Mesothelial cell of epicardium (in vitro differentiated cells): ENCODE measurements around the gene PHTF1. TPM values are rescaled to one million over a fixed set of nuclear protein-coding genes. Genes with fewer than 3 reads are reported as not detected.

Experiments
- DNase-seq, 2 experiments: peaks; one replicate each; pipeline ENCODE4 v3.0.0; 2021; ENCODE audit warnings: low spot score in 2 of 2; ENCODE audit not compliant: unreplicated experiment in 2 of 2
- H3K27ac Mint-ChIP-seq: 2 replicates; pipeline ENCODE4 v1.8.0; 2021; ENCODE audit warnings: mixed read lengths
- H3K27me3 Mint-ChIP-seq: 2 replicates; pipeline ENCODE4 v1.8.0; 2021; ENCODE audit warnings: low read depth, mixed read lengths
- H3K36me3 Mint-ChIP-seq: 2 replicates; pipeline ENCODE4 v1.8.0; 2021; ENCODE audit warnings: mixed read lengths
- H3K4me1 Mint-ChIP-seq: 2 replicates; pipeline ENCODE4 v1.8.0; 2021; ENCODE audit warnings: mixed read lengths
- H3K4me3 Mint-ChIP-seq: 2 replicates; pipeline ENCODE4 v1.8.0; 2021; ENCODE audit warnings: mild to moderate bottlenecking, moderate library complexity, mixed read lengths
- H3K9me3 Mint-ChIP-seq: 2 replicates; pipeline ENCODE4 v1.8.0; 2021; ENCODE audit warnings: mixed read lengths
- total RNA-seq: library from RNA; stranded (reverse); gene quantifications from 3 replicates; pipeline ENCODE4 v1.2.1, GENCODE V29; 2021
- TF ChIP-seq, protein P1 (sequence below): fragments of 200-600 bp; sonication (generic); IDR thresholded peaks from one replicate; pipeline ENCODE4 v1.5.0; 2021; ENCODE audit warnings: antibody characterized with exemption; ENCODE audit not compliant: unreplicated experiment

The PHTF1 gene
- total RNA-seq, 1 donor from 2014 or later = 26.7 TPM

DNA sequence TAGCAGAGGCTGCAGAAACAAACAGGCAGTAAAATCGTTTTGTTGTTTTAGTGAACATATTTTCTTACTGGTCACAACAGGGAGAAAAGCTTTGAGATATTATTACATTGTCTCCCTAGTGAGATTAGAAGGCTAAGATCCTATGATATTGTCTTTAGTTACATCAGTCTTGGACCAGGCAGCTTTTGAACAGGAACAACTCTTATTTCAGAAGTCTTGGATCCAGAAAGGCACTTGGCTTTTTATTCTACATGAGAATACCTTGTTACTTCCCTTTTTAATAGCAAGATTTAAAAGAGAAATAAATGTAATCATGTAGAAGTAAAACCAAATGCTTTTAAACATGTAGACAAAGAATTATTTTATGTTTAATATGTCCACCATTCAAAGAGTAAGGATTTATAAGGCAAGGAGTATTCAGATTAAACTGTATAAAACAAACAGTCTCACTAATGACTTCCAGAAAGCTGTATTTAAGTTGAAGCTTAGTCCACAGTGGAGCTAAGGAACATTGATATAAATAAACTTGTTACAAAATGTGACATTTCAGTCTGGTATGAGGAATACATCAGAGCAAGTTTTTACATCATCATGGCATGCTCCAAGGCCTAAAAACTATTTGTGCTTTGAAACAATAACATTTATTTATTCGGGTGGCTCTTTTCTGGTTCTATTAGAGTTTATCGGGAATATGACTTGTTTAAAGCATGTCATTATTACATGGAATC is 72.2 kb downstream of the PHTF1 start:
- Mint-ChIP-seq H3K4me1 (peaks cover 14% of the 10 kb centered on the region), H3K36me3 (peaks cover 27% of the 10 kb centered on the region)

GRCh38 chr1:113684153-113684541 is 75.1 kb downstream of the PHTF1 start:
- peaks cover 6% of the 10 kb centered on the region for H3K36me3 Mint-ChIP-seq

More for the DNA sequence above, 72.2 kb downstream of the PHTF1 start:
- no peak for DNase-seq
- H3K4me3 Mint-ChIP-seq = no peak overlapping the region
- peaks cover 22% of the 10 kb centered on the region for H3K9me3 Mint-ChIP-seq
- TF ChIP-seq, protein P1, sequence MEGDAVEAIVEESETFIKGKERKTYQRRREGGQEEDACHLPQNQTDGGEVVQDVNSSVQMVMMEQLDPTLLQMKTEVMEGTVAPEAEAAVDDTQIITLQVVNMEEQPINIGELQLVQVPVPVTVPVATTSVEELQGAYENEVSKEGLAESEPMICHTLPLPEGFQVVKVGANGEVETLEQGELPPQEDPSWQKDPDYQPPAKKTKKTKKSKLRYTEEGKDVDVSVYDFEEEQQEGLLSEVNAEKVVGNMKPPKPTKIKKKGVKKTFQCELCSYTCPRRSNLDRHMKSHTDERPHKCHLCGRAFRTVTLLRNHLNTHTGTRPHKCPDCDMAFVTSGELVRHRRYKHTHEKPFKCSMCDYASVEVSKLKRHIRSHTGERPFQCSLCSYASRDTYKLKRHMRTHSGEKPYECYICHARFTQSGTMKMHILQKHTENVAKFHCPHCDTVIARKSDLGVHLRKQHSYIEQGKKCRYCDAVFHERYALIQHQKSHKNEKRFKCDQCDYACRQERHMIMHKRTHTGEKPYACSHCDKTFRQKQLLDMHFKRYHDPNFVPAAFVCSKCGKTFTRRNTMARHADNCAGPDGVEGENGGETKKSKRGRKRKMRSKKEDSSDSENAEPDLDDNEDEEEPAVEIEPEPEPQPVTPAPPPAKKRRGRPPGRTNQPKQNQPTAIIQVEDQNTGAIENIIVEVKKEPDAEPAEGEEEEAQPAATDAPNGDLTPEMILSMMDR = no peak
- H3K27ac Mint-ChIP-seq = no peak overlapping the region
- no peaks in the 10 kb centered on the region for H3K27me3 Mint-ChIP-seq

DNA sequence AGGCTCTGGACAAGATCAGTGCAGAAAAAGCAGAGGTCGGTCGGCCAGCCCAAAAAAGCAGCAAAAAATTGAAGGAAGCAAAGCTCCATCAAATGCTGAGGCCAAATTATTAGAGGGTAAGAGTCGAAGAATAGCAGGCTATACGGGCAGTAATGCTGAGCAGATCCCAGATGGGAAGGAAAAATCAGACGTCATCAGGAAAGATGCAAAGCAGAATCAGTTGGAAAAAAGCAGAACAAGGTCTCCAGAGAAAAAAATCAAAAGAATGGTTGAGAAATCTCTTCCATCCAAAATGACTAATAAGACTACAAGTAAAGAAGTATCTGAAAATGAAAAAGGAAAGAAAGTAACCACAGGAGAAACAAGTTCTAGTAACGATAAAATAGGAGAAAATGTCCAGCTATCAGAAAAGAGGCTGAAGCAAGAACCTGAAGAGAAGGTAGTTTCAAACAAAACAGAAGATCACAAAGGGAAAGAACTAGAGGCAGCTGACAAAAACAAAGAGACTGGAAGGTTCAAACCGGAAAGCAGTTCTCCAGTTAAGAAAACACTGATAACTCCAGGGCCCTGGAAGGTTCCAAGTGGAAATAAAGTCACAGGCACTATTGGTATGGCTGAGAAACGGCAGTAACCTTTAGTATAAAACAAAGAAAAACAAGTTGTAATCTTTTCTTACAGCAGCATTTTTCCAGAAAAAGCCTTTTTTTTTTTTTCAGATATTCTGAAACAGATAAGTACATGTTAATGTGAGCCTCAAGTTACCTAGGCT is 75.7 kb downstream of the PHTF1 start:
- Mint-ChIP-seq H3K9me3 (no peaks in the 10 kb centered on the region), H3K27ac (peak overlapping the region; percentile 82), H3K4me1 (peaks cover 25% of the 10 kb centered on the region), H3K36me3 (peaks cover 6% of the 10 kb centered on the region), H3K4me3 (no peak overlapping the region), H3K27me3 (no peaks in the 10 kb centered on the region)
- no peak for DNase-seq
- TF ChIP-seq, protein P1 = no peak

More at GRCh38 chr1:113684153-113684541, 75.1 kb downstream of the PHTF1 start:
- Mint-ChIP-seq H3K27ac (peak overlapping the region; percentile 54), H3K9me3 (peaks cover under 1% of the 10 kb centered on the region), H3K4me1 (peaks cover 22% of the 10 kb centered on the region), H3K4me3 (no peak overlapping the region), H3K27me3 (no peaks in the 10 kb centered on the region)
- TF ChIP-seq, protein P1 = no peak
- DNase-seq = no peak

- Mint-ChIP-seq H3K36me3 (peaks cover 5% of the 10 kb centered on the region), H3K9me3 (no peaks in the 10 kb centered on the region), H3K4me1 (peaks cover 43% of the 10 kb centered on the region), H3K27me3 (no peaks in the 10 kb centered on the region), H3K27ac (peak overlapping the region; percentile 47), H3K4me3 (no peak overlapping the region)
- DNase-seq = no peak
- TF ChIP-seq, protein P1 = no peak
Measured at GRCh38 chr1:113681596-113682337, 77.5 kb downstream of the PHTF1 start.

DNA sequence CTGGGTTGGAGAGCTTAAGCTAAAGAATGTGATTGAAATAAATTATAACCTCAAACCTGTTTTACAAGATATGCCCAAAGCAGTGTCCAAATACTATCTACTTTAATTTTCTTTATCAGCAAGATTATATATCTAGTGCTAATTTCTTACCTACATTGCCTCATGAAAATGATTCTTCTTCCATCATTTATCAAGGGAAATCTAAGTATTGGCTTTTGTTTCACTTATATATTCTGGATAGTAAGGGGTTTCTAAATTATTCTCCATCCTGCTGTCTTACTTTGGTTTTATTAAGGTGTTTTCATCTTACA is 81.2 kb downstream of the PHTF1 start:
- peak overlapping the region; percentile 83 for H3K27ac Mint-ChIP-seq
- peaks cover 7% of the 10 kb centered on the region for H3K36me3 Mint-ChIP-seq
- TF ChIP-seq, protein P1 = no peak
- DNase-seq = no peak
- H3K4me3 Mint-ChIP-seq = no peak overlapping the region
- H3K27me3 Mint-ChIP-seq = no peaks in the 10 kb centered on the region
- no peaks in the 10 kb centered on the region for H3K9me3 Mint-ChIP-seq
- H3K4me1 Mint-ChIP-seq = peaks cover 50% of the 10 kb centered on the region
